Hippocampal formation (tissue), 2 donors: ENCODE measurements around the gene COA1.
"Not testable (repeated sequence)": the region's sequence is repeated elsewhere in the genome, so short reads cannot be mapped to it uniquely, and the experiment has no call there.

Experiments
- DNase-seq, 2 donors: peaks; one replicate each; lab custom pipeline; 2025; lab: John Stamatoyannopoulos, UW

Gene COA1

GRCh38 chr7:43630482-43630881 is 98.8 kb downstream of the COA1 start:
- DNase-seq, result no peak

- no peak for DNase-seq
Observed at GRCh38 chr7:43629857-43630256, 99.5 kb downstream of the COA1 start.

DNA sequence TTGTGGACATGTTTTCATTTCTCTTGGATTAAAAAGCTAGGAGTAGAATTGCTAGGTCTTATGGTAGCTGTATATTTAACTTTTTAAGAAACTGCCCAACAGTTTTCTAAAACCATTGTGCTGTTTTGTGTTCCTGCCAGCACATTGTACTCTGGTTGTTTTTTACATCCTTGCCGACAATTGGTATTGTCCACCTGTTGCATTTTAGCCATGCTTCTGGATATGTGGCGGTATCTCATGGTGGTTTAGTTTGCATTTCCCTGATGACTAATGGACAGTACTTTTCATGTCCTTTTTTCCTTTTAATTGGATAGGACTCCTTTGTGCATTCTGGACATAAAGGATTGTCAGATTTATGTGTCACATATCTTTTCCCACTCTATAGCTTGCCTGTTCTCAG is 100.9 kb downstream of the COA1 start:
- no peak for DNase-seq

- DNase-seq, result not testable (repeated sequence)
Observed at GRCh38 chr7:43627798-43628197, 101.5 kb downstream of the COA1 start.

DNA sequence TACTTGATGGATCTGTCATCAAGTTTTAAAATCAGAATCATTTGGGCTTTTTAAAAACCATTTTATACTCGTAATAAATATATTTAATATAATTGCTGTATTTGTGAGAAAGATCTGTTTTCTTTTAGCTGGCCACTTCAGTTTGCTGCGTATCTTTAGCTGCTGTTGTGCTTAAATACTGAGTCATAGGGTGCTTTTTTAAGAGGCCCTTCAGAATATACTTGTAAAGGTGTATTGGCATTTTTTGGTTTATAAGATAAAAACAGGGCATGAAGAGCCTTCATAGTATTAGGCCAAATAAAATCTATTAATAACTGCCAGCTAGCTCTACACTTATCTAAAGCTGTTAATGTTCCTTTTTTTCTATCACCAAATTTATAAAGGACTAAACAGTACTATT is 102.6 kb downstream of the COA1 start:
- DNase-seq, result no peak

DNA sequence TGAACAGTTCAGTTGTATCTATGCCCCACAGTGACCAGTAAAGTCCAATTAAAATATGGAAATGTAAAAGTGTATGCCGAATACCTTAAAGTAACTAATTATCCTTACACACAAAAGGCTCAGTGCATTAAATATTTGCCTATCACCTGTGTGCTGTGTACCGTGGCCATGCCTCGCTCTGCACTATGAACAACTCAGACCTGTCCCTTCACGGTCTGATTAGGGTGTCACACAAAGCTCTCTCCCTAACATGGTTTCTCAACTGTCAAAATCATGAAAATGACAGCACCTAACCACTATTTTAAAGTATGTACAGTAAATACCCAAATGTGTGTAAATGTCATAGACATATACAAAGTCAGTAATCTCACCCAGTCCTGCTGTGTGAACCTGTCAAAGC is 103.3 kb downstream of the COA1 start:
- no peak for DNase-seq

DNA sequence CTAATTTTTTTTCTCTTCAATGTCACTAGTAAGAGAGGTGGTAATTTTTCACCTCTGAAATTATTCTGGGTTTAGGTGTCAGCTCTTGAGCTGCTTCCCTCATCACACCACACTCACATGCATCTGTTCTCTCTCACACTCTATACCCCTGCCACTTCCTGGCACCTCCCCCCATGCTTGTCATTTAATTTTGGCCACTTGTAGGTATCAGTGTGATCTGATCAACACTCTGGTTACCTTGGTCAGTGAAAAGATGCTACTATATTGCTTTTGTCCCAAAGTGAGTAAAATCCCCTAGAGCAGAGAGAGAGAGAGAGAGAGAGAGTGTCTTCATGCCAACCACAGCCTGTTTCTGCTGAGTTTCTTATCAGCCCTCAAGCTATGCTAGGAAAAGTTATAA is 103.9 kb downstream of the COA1 start:
- DNase-seq, result no peak

- no peak for DNase-seq
Observed at GRCh38 chr7:43624156-43624555, 105.2 kb downstream of the COA1 start.

- DNase-seq, result no peak
Observed at GRCh38 chr7:43621729-43622448, 107.4 kb downstream of the COA1 start.

GRCh38 chr7:43619213-43620012 is 109.9 kb downstream of the COA1 start:
- no peak for DNase-seq

- no peak for DNase-seq
Observed at GRCh38 chr7:43618073-43618472, 111.2 kb downstream of the COA1 start.

- no peak for DNase-seq
Observed at GRCh38 chr7:43616977-43617376, 112.3 kb downstream of the COA1 start.

DNA sequence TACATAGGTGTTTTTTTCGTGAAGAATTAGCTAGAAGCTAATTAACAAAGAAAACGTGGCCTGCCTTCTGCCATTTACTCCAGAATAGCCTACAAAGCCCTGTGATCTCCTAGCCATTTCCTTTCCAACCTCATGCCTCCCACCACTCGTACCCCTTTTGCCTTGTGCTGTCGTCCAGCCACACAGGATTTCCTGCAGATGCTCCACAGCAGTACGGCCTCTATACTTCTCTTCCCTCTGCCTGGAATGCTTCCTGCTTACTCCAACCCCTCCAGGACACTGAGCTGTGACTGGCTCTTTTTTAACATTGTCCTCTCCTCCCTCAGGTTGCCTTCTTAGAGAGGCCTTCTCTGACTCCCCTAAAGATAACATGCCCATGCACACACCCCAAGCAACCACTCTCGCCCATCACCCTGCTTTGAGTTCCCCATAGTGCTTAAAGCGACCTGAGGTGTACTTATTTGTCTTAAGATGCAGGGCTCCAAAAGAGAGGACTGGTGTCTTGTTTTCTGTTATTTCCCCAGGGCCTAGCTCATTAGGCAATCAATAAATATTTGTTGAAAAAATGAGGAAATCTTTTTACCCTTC is 113.7 kb downstream of the COA1 start:
- DNase-seq, result no peak

GRCh38 chr7:43612599-43613589 is 116.4 kb downstream of the COA1 start:
- DNase-seq, result peak in 1 of 2 donors; percentile 53

GRCh38 chr7:43612128-43612527 is 117.2 kb downstream of the COA1 start:
- DNase-seq, result no peak

DNA sequence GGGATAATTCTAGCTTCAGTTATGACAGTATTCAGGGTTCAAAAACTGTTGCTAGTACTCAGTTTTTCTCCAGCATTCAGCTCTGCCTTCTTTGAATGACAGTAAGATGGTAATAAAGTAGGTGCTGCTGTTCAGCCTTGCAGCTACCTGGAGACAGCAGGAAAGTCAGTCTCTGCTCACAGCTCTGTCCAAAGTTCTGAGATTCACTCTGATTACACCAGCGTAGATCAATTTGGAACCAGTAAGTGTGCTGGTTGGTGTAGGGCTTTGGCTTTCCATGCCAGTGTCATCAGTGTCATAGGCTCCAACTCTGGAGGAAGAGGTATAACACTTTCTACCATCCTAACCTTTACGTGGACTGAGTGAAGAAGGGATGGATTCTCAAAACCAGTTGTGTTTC is 120.2 kb downstream of the COA1 start:
- DNase-seq, result no peak

DNA sequence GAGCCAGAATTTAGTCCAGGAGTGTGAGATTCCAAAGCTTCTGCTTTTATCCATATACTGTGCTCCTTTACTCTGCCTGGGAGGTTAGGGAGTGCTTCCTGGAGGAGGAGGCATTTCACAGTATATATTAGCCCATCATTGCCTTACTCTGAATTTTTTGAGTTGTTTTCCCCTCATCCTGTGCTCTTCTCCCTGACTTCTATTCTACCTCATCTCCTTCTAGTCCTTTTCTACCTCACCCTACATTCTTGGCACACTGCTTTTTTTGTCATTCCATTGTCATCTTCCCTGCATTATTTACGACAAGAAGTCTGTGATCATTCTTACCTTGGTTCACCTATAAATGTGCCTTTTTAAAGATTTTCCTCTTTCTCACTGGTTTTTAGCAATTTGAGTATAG is 125.1 kb downstream of the COA1 start:
- no peak for DNase-seq

- DNase-seq, result no peak
Observed at GRCh38 chr7:43602256-43602655, 127.1 kb downstream of the COA1 start.

GRCh38 chr7:43600056-43600455 is 129.3 kb downstream of the COA1 start:
- DNase-seq, result no peak

- not testable (repeated sequence) for DNase-seq
Observed at GRCh38 chr7:43596426-43596825, 132.9 kb downstream of the COA1 start.

DNA sequence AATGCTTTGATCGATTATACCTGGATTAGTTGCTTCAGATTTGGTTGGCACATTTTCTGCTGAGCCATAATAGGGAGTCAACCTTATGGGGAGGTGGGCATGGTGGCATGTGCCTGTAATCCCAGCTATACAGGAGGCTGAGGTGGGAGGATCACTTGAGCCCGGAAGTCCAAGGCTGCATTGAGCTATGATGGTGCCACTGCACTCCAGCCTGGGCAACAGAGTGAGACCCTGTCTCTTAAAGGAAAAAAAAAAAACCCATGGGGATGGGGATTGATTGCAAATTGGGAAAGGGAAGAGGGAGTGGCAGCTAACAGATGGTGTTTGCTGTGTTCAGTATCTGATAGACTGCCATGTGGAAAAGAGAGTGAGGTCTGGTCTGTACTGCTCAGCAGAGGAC is 135.3 kb downstream of the COA1 start:
- DNase-seq, result no peak

- DNase-seq, result no peak
Observed at GRCh38 chr7:43593010-43593409, 136.3 kb downstream of the COA1 start.
